ACC112 (cell line): Measurements from ENCODE around the gene PIK3R4.

Experiments used
- H2AFZ ChIP-seq: fragments of 200-600 bp; sonication (generic); one replicate; pipeline ENCODE4 v1.6.0; 2017; ENCODE audit warnings: antibody characterized with exemption, low read length; ENCODE audit not compliant: unreplicated experiment
- H3K27ac ChIP-seq: fragments of 200-600 bp; sonication (generic); 2 replicates; pipeline ENCODE4 v1.5.1; 2014; ENCODE audit warnings: low read depth, mild to moderate bottlenecking, antibody characterized with exemption, low read length, moderate library complexity
- H3K27me3 ChIP-seq: fragments of 200-600 bp; sonication (generic); 2 replicates; pipeline ENCODE4 v1.6.1; 2014; ENCODE audit warnings: mild to moderate bottlenecking, antibody characterized with exemption, low read length, moderate library complexity, mixed read lengths; ENCODE audit not compliant: insufficient read depth
- H3K36me3 ChIP-seq: fragments of 200-600 bp; sonication (generic); 2 replicates; pipeline ENCODE4 v1.6.1; 2016; ENCODE audit warnings: mild to moderate bottlenecking, antibody characterized with exemption, low read length, moderate library complexity, mixed read lengths; ENCODE audit not compliant: insufficient read depth
- H3K4me1 ChIP-seq: fragments of 200-600 bp; sonication (generic); one replicate; pipeline ENCODE4 v1.6.1; 2016; ENCODE audit warnings: low read length, mixed read lengths; ENCODE audit not compliant: insufficient read depth, unreplicated experiment, control insufficient read depth
- H3K4me3 ChIP-seq: fragments of 200-600 bp; sonication (generic); 2 replicates; pipeline ENCODE4 v1.5.1; 2014; ENCODE audit warnings: mild to moderate bottlenecking, low read depth, low read length
- H3K79me2 ChIP-seq: fragments of 200-600 bp; sonication (generic); one replicate; pipeline ENCODE4 v1.6.0; 2016; ENCODE audit warnings: low read length; ENCODE audit not compliant: control insufficient read depth, unreplicated experiment, insufficient read depth

Gene PIK3R4

DNA sequence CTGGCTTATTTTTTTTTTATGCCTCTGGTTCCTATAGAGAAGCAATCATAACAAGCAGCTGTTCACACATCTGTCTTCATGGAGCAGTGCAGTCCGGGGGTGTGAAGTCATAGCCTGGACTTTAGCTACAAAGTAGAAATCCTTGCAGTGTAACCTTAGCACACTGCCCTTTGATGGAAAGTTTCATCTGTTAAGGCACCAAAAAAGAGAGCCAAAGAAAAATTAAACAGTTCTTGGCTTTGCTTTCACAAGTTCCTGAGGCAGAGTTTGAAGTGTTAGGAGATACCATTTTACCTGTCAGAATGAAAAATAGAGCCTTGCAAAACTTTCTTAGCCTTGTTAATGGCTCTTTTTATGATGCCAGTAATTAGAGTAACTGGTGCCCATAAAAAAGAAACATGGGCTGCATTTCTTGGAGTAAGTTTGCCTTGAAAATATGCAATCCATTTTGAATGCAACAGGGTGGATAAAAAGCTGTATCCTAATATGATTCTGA, 84.1 kb downstream of the PIK3R4 start:
- Histone ChIP-seq H3K36me3 (no peaks in the 10 kb centered on the region), H2AFZ (no peak overlapping the region), H3K27ac (no peak overlapping the region), H3K79me2 (no peaks in the 10 kb centered on the region), H3K27me3 (no peaks in the 10 kb centered on the region), H3K4me1 (peaks cover 8% of the 10 kb centered on the region), H3K4me3 (no peak overlapping the region)

DNA sequence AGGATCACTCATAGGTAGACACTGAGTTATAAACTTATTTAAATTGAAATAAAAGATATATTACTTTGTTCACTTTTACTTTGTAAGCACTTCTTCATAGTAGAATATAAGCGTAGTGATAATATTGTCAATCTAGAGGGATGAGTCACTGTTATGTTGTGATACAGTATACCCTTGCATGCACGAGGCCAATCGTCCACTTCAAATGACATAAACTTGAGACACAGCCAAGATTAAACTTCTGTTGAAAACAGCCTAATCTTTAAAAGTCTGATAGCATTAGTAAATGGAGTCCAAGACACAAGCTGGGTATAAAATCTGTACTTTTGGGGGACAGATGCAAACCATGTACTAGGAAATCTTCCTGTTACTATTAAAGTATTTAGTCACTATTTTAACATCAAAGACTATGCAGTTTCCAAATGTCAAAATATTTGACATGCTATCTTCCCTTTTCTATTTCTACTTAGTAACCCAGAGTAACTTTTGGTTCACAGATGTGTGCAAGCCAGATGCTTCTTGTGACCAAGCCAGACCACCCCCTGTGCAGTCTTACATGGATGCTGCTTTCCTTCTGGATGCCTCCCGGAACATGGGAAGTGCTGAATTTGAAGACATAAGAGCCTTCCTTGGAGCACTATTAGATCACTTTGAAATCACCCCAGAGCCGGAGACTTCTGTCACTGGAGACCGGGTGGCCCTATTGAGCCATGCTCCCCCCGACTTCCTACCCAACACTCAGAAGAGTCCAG, 85.3 kb downstream of the PIK3R4 start:
- no peak overlapping the region for H3K4me3 ChIP-seq
- no peak overlapping the region for H2AFZ ChIP-seq
- H3K79me2 ChIP-seq = no peaks in the 10 kb centered on the region
- H3K36me3 ChIP-seq = no peaks in the 10 kb centered on the region
- H3K27me3 ChIP-seq = no peaks in the 10 kb centered on the region
- peaks cover 8% of the 10 kb centered on the region for H3K4me1 ChIP-seq
- no peak overlapping the region for H3K27ac ChIP-seq

DNA sequence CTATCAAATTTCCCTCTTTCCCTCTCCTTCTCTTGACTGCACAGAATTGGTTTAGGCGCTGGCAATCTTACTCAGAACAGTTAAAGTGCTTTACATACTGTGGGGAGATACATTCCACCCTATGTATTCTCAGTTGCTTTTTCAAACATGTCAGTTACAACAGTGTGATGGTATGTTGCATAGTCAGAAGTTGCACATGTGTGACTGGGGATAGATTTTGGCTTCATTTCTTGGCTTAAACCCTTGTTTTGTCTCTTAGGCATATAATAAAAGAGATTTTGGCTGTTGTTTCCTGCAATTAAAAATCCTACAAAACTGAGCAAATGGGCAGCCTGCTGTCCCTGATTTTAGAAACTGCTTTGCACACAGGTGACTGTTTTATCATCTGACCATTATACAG, 86.7 kb downstream of the PIK3R4 start:
- Histone ChIP-seq H3K27ac (no peak overlapping the region), H3K4me1 (peaks cover 8% of the 10 kb centered on the region), H3K27me3 (no peaks in the 10 kb centered on the region), H3K79me2 (no peaks in the 10 kb centered on the region), H2AFZ (no peak overlapping the region), H3K4me3 (no peak overlapping the region), H3K36me3 (no peaks in the 10 kb centered on the region)

DNA sequence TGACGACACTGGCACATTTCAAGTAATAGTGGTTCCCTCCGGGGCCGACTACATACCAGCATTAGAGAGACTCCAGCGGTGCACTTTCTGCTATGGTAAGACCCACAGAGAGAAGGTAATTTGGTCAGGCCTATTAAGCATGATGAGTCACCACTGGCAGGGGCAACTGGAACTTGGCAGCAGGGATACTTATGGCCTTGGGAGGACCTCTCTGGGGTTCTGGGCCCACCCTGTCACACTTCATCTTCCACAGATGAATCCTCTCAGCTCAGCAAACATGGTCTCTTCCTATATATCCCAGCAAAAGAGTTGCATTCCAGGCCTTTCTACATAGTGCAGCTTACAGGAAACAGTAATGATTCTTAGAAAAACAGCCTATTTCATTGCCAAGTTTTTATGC, 88.0 kb downstream of the PIK3R4 start:
- H3K27ac ChIP-seq = no peak overlapping the region
- H3K27me3 ChIP-seq = no peaks in the 10 kb centered on the region
- H3K36me3 ChIP-seq = no peaks in the 10 kb centered on the region
- H2AFZ ChIP-seq = no peak overlapping the region
- H3K4me1 ChIP-seq = peaks cover 8% of the 10 kb centered on the region
- H3K79me2 ChIP-seq = no peaks in the 10 kb centered on the region
- H3K4me3 ChIP-seq = no peak overlapping the region

DNA sequence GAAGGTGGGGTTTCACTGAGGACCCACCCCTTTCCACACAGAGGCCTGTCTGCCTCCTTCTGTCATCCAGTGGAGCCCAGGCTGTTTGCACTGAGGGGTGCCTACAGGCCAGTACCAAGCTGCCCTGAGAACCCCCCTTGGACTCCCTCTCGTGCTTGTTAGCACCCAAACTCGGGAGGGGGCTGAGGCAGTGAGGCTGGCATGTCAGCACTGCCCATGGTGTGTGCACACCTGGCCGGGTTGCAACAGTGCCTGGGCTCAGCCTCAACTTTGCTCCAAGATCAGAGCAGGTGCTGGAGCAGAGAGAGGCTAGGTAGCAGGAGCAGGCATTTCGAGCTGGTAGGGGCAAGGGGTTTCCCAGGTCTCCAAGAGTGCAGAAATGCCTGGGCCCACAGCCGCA, 90.0 kb downstream of the PIK3R4 start:
- H3K79me2 ChIP-seq = no peaks in the 10 kb centered on the region
- H2AFZ ChIP-seq = no peak overlapping the region
- H3K36me3 ChIP-seq = no peaks in the 10 kb centered on the region
- no peaks in the 10 kb centered on the region for H3K27me3 ChIP-seq
- H3K4me3 ChIP-seq = no peak overlapping the region
- H3K4me1 ChIP-seq = peaks cover 8% of the 10 kb centered on the region
- H3K27ac ChIP-seq = no peak overlapping the region

DNA sequence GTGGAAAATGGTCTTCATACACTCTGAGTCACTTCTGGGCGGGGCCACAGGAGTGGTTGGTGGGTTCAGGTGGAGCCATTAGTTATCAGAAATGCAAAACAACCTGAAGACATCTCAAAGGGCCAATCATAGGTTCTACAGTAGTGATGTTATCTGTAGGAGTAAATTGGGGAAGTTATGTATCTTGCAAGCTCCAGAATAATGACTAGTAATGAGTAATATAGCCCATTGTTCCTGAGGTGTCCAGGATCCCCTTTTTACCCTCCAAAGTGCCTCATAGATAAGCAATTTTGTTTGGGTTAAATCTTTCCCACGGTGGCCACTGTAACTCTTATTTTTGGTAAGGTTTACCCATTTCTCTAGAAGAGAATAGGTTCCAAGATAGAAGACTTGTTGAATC, 91.7 kb downstream of the PIK3R4 start:
- Histone ChIP-seq H3K4me3 (no peak overlapping the region), H2AFZ (no peak overlapping the region), H3K27me3 (no peaks in the 10 kb centered on the region)

DNA sequence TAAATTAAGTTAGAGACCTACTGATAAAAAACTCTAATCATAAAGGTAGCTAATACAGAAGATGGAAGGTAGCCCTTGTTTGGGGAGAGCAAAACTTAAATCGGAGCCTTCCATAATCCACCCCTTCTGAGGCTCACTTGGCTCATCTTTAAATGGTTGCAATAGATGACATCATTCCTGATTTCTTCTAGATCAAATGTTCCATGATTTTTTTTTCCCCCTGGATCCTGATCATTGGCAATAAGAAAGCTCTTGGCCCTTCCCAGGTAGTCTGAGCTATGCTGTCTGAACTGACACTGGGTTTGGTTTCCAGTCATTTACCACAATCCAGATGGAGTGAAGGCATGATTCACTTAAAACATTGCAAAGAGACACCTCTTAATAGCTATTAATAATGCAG, 92.5 kb downstream of the PIK3R4 start:
- Histone ChIP-seq H3K36me3 (no peaks in the 10 kb centered on the region), H3K27ac (no peak overlapping the region), H3K79me2 (no peaks in the 10 kb centered on the region), H3K4me3 (no peak overlapping the region), H3K27me3 (no peaks in the 10 kb centered on the region), H2AFZ (no peak overlapping the region), H3K4me1 (peaks cover 8% of the 10 kb centered on the region)

More for the DNA sequence above, 91.7 kb downstream of the PIK3R4 start:
- Histone ChIP-seq H3K79me2 (no peaks in the 10 kb centered on the region), H3K4me1 (peaks cover 8% of the 10 kb centered on the region), H3K27ac (no peak overlapping the region), H3K36me3 (no peaks in the 10 kb centered on the region)

DNA sequence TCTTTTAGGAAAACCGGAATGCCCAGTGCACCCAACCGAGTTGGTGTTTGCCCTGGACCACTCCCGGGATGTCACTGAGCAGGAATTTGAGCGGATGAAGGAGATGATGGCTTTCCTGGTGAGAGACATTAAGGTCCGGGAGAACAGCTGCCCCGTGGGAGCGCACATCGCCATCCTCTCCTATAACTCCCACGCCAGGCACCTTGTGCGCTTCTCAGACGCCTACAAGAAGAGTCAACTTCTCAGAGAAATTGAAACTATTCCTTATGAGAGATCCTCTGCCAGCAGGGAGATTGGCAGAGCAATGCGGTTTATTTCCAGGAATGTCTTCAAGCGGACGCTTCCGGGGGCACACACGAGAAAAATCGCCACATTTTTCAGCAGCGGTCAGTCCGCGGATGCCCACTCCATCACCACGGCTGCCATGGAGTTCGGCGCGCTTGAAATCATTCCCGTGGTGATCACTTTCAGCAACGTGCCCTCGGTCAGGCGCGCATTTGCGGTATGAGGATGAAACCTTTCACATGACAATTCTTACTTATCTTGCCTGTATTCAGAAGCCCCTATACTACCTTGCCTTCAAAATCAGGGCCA, 97.5 kb downstream of the PIK3R4 start:
- no peaks in the 10 kb centered on the region for H3K79me2 ChIP-seq

DNA sequence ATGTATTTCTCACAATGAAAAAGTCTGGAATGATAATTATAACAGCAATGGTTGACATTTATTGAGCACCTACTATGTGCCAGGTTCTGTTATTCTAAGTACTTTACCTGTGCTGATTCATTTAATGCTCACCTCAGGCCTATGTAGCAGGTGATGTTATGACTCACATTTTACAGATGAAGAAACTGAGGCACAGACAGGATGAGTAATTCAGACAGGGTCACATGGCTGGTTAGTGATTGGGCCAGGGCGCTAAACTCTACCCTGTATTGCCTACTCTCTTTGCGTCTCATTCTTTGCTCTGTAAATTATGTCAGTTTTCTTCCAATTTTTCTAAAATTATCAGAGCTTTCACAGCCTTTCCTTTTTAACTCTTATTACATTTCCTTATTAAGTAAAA, 98.3 kb downstream of the PIK3R4 start:
- Histone ChIP-seq H3K79me2 (no peaks in the 10 kb centered on the region), H3K27me3 (no peaks in the 10 kb centered on the region), H3K27ac (no peak overlapping the region), H3K36me3 (no peaks in the 10 kb centered on the region), H3K4me1 (no peaks in the 10 kb centered on the region), H3K4me3 (no peak overlapping the region), H2AFZ (no peak overlapping the region)

More for the DNA sequence above, 97.5 kb downstream of the PIK3R4 start:
- Histone ChIP-seq H3K27me3 (no peaks in the 10 kb centered on the region), H3K4me1 (no peaks in the 10 kb centered on the region), H3K4me3 (no peak overlapping the region), H2AFZ (no peak overlapping the region), H3K27ac (no peak overlapping the region), H3K36me3 (no peaks in the 10 kb centered on the region)

DNA sequence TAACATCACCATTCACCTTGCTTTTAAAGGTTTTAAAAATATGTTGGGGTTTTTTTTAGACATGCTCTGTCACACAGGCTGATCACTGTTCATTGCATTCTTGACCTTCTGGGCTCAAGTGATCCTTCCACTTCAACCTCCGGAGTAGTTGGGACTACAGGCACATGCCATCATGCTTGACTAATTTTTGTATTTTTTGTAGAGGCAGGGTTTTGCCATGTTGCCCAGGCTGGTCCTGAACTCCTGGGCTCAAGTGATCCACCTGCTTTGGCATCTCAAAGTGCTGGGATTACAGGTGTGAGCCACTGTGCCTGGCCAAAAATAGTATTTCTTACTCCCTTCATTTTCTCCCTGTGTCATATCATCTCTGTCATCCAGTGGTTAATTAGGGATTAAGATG, 101.4 kb downstream of the PIK3R4 start:
- Histone ChIP-seq H3K79me2 (no peaks in the 10 kb centered on the region), H3K27me3 (no peaks in the 10 kb centered on the region), H2AFZ (no peak overlapping the region), H3K4me3 (no peak overlapping the region), H3K4me1 (no peaks in the 10 kb centered on the region), H3K27ac (no peak overlapping the region), H3K36me3 (no peaks in the 10 kb centered on the region)

DNA sequence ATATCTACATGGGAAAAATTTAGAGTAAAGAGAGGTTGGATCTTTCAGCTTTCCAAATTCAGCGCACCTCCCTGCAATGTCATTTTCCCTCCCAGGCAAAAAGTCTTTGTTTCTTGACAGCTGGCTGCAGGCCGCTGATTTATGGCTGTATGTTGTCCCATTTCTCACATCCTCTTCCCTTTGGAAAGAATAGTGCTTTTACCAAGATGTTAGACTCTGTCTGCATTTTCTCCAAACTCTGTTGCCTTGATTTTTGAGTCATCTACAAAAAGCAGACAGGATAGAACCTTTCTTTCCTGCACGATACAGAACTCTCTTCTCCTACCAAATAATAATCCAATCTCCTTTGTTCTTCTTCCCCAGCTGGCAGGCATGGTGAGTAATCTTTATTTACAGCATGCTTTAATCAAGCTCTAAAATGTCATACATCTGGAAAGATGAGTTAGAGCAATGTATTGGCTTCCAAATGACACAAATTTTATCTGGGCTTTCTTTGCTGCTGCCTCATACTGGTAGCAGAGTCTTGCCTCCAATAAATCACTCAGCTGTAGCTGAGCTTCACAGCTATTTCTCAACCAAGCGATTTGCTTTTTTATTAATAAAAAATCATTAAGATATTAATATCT, 101.9 kb downstream of the PIK3R4 start:
- peaks cover under 1% of the 10 kb centered on the region; the same call in 1 of the 2 replicates for H3K27me3 ChIP-seq
- no peak overlapping the region for H3K27ac ChIP-seq
- no peaks in the 10 kb centered on the region for H3K79me2 ChIP-seq
- H3K4me3 ChIP-seq = no peak overlapping the region
- no peak overlapping the region for H2AFZ ChIP-seq
- no peaks in the 10 kb centered on the region for H3K36me3 ChIP-seq
- H3K4me1 ChIP-seq = no peaks in the 10 kb centered on the region
